CD4-positive, alpha-beta T cell treated with Interleukin-4 for 4 hours (primary cell): ENCODE results near the gene EXOSC9.
A peak's percentile ranks its signal among the peaks of the same experiment; 100 is the strongest.

Experiments used
- DNase-seq: peaks from one replicate; pipeline ENCODE4 v3.0.0-alpha.2; 2020

The EXOSC9 gene

GRCh38 chr4:121789960-121790829 is 10.9 kb upstream of the EXOSC9 start:
- no peak for DNase-seq

- DNase-seq = no peak
Measured at GRCh38 chr4:121790976-121791375, 10.1 kb upstream of the EXOSC9 start.

- no peak for DNase-seq
Measured at GRCh38 chr4:121791481-121791880, 9.6 kb upstream of the EXOSC9 start.

- no peak for DNase-seq
Measured at GRCh38 chr4:121792966-121793365, 8.2 kb upstream of the EXOSC9 start.

- no peak for DNase-seq
Measured at GRCh38 chr4:121794505-121795188, 6.5 kb upstream of the EXOSC9 start.

- DNase-seq = no peak
Measured at GRCh38 chr4:121796283-121796682, 4.8 kb upstream of the EXOSC9 start.

GRCh38 chr4:121799208-121799823 is 1.8 kb upstream of the EXOSC9 start:
- DNase-seq = no peak

- no peak for DNase-seq
Measured at GRCh38 chr4:121799867-121800501, 1.1 kb upstream of the EXOSC9 start.

- no peak for DNase-seq
Measured at GRCh38 chr4:121800638-121800960, 524 bp upstream of the EXOSC9 start.

GRCh38 chr4:121801715-121802075 is 572 bp downstream of the EXOSC9 start:
- no peak for DNase-seq

GRCh38 chr4:121806411-121806810 is 5.3 kb downstream of the EXOSC9 start:
- no peak for DNase-seq

- DNase-seq = no peak
Measured at GRCh38 chr4:121811122-121811521, 10.0 kb downstream of the EXOSC9 start.

GRCh38 chr4:121814756-121815155 is 13.6 kb downstream of the EXOSC9 start:
- no peak for DNase-seq

- no peak for DNase-seq
Measured at GRCh38 chr4:121817006-121817405, 15.9 kb downstream of the EXOSC9 start.

GRCh38 chr4:121817701-121818100 is 16.6 kb downstream of the EXOSC9 start:
- DNase-seq = no peak

GRCh38 chr4:121818215-121818614 is 17.1 kb downstream of the EXOSC9 start:
- no peak for DNase-seq

- no peak for DNase-seq
Measured at GRCh38 chr4:121819216-121819965, 18.3 kb downstream of the EXOSC9 start.

GRCh38 chr4:121822047-121822446 is 20.9 kb downstream of the EXOSC9 start:
- DNase-seq = no peak

GRCh38 chr4:121822796-121823504 is 21.8 kb downstream of the EXOSC9 start:
- DNase-seq = peak; percentile 29

GRCh38 chr4:121823505-121824170 is 22.5 kb downstream of the EXOSC9 start, which contains the start of gene CCNA2:
Gene CCNA2, minus strand, starts transcription at chr4:121823883. Its CDS starts 255 bp downstream, at chr4:121823628.
- DNase-seq = peak; percentile 96

GRCh38 chr4:121824171-121824527 is 23.0 kb downstream of the EXOSC9 start:
- no peak for DNase-seq

GRCh38 chr4:121824950-121825349 is 23.8 kb downstream of the EXOSC9 start:
- DNase-seq = no peak
